Psoas muscle (tissue), 8 donors: Measurements from ENCODE around the gene TNFAIP2. TPM values are rescaled to one million over a fixed set of nuclear protein-coding genes. Genes with fewer than 3 reads are reported as not detected.
A peak's percentile ranks its signal among the peaks of the same experiment; 100 is the strongest.

Experiments
- ATAC-seq, 4 donors: fragments of 200-7000 bp; cut with Tn5 transposase; one replicate each; pipeline ENCODE4 v1.9.1; 2020; ENCODE audit warnings: moderate library complexity in 3 of 4, mild to moderate bottlenecking in 2 of 4
- DNase-seq, 2 donors: peaks; one replicate each; pipeline ENCODE4 v3.0.0-alpha.2; 2020
- H3K27ac ChIP-seq: fragments of 200-600 bp; one replicate; pipeline ENCODE4 v1.8.0; 2022
- H3K27me3 ChIP-seq, 3 donors: fragments of 200-600 bp in 1 of 3; one replicate each; pipeline versions ENCODE4 v1.6.1 to v1.8.0; 2013 to 2022; ENCODE audit warnings: low read length in 2 of 3, mild to moderate bottlenecking in 2 of 3, moderate library complexity in 1 of 3; ENCODE audit not compliant: insufficient read depth in 3 of 3
- H3K36me3 ChIP-seq, 2 donors: fragments of 200-600 bp in 1 of 2; one replicate each; pipeline versions ENCODE4 v1.6.1 to v1.8.0; 2013 to 2022; ENCODE audit warnings: low read depth in 1 of 2, mild to moderate bottlenecking in 1 of 2, moderate library complexity in 1 of 2; ENCODE audit not compliant: insufficient read depth in 1 of 2
- H3K4me1 ChIP-seq: fragments of 200-600 bp; one replicate; pipeline ENCODE4 v1.8.0; 2022
- H3K4me3 ChIP-seq: fragments of 200-600 bp; one replicate; pipeline ENCODE4 v1.8.0; 2022; ENCODE audit warnings: mild to moderate bottlenecking
- H3K9me3 ChIP-seq: fragments of 200-600 bp; one replicate; pipeline ENCODE4 v1.8.0; 2022
- WGBS, 3 donors: extraction: QIAGEN DNeasy Blood & Tissue Kit; methylation state at CpG; one replicate each; pipeline versions ENCODE4 v1.1.6 to v1.1.7; 2013; 5-methylcytosine and 5-hydroxymethylcytosine counted together
- intact Hi-C, 2 donors: fragments of 100-400 bp; cut with DNase I; formaldehyde crosslinking; loops; one replicate each; pipeline versions ENCODE4 v1.11.0 to v1.14.2; 2022
- polyA plus RNA-seq, 3 donors: library from polyadenylated mRNA; stranded (reverse); fragments of 200-250 nt; gene quantifications; one replicate each; pipeline ENCODE4 v1.2.3, GENCODE V29; 2013
- total RNA-seq, 4 donors: library from RNA; stranded (reverse); fragmentation: NEBNext Ultra II Directional in 2 of 4; extraction: Animal tissue kit (Norgen Biotek cat#: 25700) in 2 of 4; gene quantifications; one replicate each; pipeline versions ENCODE4 v1.2.1 to v1.2.4, GENCODE V29; 2021 to 2023
- TF ChIP-seq, protein P1 (sequence below): fragments of 200-600 bp; IDR thresholded peaks from one replicate; pipeline ENCODE4 v1.8.0; 2022; ENCODE audit warnings: antibody characterized with exemption
- donor health status: healthy with polysubstance abuse.
- donor health status: DM: no; HTN: no; CAD: no; lungs with moderate emphysema.
- donor health status: Bipolar disorder and iron deficiency.
- donor health status: healthy.
- donor health status: DM: yes; HTN: yes; CAD: no.
- donor health status: DM: no; HTN: no; CAD: no.
- donor health status: DM: no; HTN: no; CAD: no.
- donor health status: DM: yes; HTN: yes; CAD: no.

The TNFAIP2 gene
- total and polyA plus RNA-seq, 7 donors, result 25.7 to 146 (median 39.9) TPM

DNA sequence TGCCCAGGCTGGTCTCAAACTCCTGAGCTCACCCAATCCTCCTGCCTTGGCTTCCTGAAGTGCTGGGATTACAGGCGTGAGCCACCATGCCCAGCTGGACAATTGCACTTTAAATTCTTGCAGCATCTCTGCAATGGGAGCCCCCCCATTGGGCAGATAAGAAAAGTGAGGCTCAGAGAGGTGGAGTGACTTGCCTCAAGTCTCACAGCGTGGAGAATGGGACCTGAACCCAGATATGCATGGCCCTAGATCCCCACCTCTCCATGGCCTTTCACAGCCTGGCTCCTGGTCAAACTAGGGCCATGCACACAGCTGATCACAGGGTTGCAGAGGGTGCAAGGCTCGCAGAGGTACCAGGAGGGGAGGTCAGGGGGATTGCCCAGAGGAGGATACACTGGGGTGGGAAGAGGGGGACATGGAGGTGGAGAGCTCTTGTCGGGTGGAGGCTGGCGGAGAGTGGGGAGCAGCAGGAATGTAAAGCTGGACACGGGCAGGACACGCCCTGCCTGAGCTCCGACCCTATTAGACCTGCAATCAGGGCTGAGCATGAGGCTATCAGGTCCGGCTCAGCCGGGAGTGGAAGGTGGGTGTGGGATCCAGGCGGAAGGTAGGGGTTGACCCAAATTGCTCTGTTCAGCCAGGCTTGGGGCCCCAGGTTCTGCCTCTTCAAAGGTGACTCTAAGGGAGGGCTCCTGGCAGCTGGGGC is 21.9 kb upstream of the TNFAIP2 start:
- ATAC-seq (no peak), DNase-seq (no peak)
- Histone ChIP-seq H3K36me3 (no peaks in the 10 kb centered on the region), H3K4me3 (no peak overlapping the region), H3K4me1 (peaks cover 13% of the 10 kb centered on the region), H3K27ac (no peak overlapping the region), H3K9me3 (no peaks in the 10 kb centered on the region), H3K27me3 (peaks cover 0 to 63% (median 19%) of the 10 kb centered on the region in 3 donors)
- TF ChIP-seq, protein P1, sequence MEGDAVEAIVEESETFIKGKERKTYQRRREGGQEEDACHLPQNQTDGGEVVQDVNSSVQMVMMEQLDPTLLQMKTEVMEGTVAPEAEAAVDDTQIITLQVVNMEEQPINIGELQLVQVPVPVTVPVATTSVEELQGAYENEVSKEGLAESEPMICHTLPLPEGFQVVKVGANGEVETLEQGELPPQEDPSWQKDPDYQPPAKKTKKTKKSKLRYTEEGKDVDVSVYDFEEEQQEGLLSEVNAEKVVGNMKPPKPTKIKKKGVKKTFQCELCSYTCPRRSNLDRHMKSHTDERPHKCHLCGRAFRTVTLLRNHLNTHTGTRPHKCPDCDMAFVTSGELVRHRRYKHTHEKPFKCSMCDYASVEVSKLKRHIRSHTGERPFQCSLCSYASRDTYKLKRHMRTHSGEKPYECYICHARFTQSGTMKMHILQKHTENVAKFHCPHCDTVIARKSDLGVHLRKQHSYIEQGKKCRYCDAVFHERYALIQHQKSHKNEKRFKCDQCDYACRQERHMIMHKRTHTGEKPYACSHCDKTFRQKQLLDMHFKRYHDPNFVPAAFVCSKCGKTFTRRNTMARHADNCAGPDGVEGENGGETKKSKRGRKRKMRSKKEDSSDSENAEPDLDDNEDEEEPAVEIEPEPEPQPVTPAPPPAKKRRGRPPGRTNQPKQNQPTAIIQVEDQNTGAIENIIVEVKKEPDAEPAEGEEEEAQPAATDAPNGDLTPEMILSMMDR, result no peak
- intact Hi-C loops, result no loop called here
- 95 to 100% (median 98%) methylated on average over 11 of the region's 11 CpGs for WGBS, 3 donors

DNA sequence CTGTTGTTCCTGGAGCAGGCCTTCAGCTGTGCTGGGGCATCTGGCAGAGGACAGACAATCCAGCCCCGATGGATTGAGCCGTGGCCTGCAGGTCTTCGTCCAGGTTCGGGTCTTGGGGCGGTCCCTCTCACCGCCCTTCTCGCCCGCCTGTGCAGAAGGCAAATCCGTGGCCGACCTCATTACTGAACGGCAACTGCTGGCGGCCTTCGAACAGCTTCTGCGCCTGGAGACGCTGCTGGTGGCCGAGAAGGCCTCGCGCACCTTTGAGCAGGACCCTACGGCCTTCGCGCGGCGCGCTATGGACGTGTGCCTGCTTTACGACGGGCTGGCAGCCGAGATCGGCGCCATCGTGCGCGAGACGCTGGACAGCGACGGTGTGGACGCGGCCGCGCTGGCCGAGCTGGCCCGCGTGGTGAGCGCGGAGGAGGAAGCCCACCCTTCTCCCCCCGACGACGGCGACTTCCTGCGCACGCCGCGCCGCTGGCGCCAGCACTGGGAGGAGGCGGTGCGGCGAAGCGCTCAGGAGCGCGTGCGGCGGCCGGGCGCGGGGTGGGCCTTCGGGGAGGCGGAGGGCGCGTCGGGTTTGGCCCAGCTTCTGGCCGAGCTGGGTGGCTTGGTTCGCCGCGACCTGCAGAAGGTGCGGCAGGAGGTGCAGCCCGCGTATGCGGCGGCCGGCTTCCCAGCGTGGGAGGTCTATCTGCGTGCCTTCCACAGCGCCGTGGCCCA is 21.1 kb upstream of the TNFAIP2 start:
- no peak for DNase-seq
- WGBS, 3 donors, result 53 to 67% (median 62%) methylated on average over 77 to 85 of the region's 85 CpGs

DNA sequence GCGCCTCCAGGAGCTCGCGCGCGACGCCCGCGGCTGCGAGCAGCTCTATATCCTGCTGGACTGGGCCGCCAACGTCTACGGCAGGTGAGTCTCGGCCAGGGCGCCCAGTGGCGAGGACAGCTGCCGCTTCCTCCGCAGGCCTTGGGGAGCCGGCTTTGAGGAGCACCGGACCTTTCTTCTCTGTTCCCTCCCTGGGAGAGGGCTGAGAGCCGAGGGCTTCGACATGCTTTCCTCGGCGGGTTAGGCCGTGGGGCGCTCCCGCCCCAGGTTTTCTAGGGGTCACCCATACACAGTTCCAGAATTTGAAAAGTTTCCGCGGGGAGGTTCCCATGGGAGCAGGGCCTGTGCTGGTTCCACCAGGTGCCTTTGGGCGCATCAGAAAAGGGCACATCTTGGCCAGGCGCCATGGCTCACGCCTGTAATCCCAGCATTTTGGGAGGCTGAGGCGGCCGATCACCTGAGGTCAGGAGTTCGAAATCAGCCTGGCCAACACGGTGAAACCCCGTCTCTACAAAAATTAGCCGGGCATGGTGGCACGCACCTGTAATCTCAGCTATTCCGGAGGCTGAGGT is 20.5 kb upstream of the TNFAIP2 start:
- Histone ChIP-seq H3K36me3 (no peaks in the 10 kb centered on the region), H3K9me3 (no peaks in the 10 kb centered on the region), H3K27ac (no peak overlapping the region), H3K27me3 (peaks cover 0 to 63% (median 19%) of the 10 kb centered on the region in 3 donors), H3K4me3 (peak overlapping the region; percentile 25), H3K4me1 (peaks cover 13% of the 10 kb centered on the region)
- no peak for DNase-seq
- TF ChIP-seq, protein P1, result no peak
- WGBS, 3 donors, result 51 to 67% (median 64%) methylated on average over 38 to 39 of the region's 39 CpGs
- ATAC-seq, result no peak
- intact Hi-C loops, result no loop called here

More for the DNA sequence above, 21.1 kb upstream of the TNFAIP2 start:
- H3K4me3 ChIP-seq, result peak overlapping the region; percentile 25
- H3K9me3 ChIP-seq, result no peaks in the 10 kb centered on the region
- H3K27ac ChIP-seq, result no peak overlapping the region
- H3K4me1 ChIP-seq, result peaks cover 13% of the 10 kb centered on the region
- intact Hi-C loops, result no loop called here
- ATAC-seq, result no peak
- peaks cover 0 to 63% (median 19%) of the 10 kb centered on the region in 3 donors for H3K27me3 ChIP-seq
- H3K36me3 ChIP-seq, result no peaks in the 10 kb centered on the region
- TF ChIP-seq, protein P1, result no peak

- Histone ChIP-seq H3K9me3 (no peaks in the 10 kb centered on the region), H3K27me3 (peaks cover 0 to 57% (median 19%) of the 10 kb centered on the region in 3 donors), H3K27ac (no peak overlapping the region), H3K36me3 (no peaks in the 10 kb centered on the region), H3K4me1 (peaks cover 17% of the 10 kb centered on the region), H3K4me3 (peak overlapping the region; percentile 18)
- peak; percentile 62 to 77 for DNase-seq
- WGBS, 3 donors, result 6% methylated on average over 59 to 68 of the region's 68 CpGs
- TF ChIP-seq, protein P1, result no peak
- peak; percentile 40 to 59 (median 54) for ATAC-seq
- intact Hi-C loops, result loop anchor here in 1 of 2 donors (2.0 kb wide), 2 partner anchors 81 to 189 kb away; no protein-coding TSS in a partner anchor
These were observed 19.5 kb upstream of the TNFAIP2 start for GRCh38 chr14:103103461-103104388.
